Esophagus mucosa (tissue), 1 donor: Measurements from ENCODE around the gene DUSP16. TPM values are rescaled to one million over a fixed set of nuclear protein-coding genes. Genes with fewer than 3 reads are reported as not detected.
"Not testable (repeated sequence)": the region's sequence is repeated elsewhere in the genome, so short reads cannot be mapped to it uniquely, and the experiment has no call there.

Experiments
- ATAC-seq: fragments of 200-7000 bp; cut with Tn5 transposase; one replicate; pipeline ENCODE4 v1.9.1; 2020
- total RNA-seq: library from RNA; stranded (reverse); gene quantifications from one replicate; pipeline ENCODE4 v1.2.4, GENCODE V29; 2023
- donor health status: DM: yes; HTN: yes; CAD: no.

The DUSP16 gene
- total RNA-seq, 1 donor from 2014 or later = 22.3 TPM

- ATAC-seq = no peak
Observed at GRCh38 chr12:12491606-12492005, 71.1 kb downstream of the DUSP16 start.

DNA sequence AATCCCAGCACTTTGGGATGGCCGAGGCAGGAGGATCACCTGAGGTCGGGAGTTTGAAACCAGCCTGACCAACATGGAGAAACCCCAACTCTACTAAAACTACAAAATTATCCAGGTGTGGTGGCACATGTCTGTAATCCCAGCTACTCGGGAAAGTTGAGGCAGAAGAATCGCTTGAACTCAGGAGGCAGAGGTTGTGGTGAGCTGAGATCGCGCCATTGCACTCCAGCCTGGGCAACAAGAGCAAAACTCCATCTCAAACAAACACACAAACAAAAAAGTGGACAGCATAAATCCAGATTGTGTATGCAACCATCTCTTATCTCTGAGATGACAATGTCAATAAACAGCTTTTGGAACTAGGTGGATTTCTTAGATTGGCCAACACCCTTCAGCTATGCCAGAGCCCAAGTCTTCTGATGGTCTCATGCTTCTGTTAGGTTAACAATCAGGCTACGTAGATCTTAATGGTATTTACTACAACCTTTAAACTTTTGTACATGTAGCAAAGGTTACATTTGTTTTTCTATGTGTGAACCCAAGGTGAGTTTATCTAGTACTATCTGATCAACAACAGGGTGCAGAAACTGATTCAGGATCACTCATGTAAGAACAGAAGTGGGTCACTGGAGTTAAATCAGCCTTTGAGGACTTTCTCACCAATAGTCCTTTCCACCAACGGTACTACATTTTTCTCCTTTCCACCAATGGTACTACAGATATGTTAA lies 73.7 kb downstream of the DUSP16 start:
- no peak for ATAC-seq

GRCh38 chr12:12488296-12488695 lies 74.4 kb downstream of the DUSP16 start:
- ATAC-seq = peak; percentile 55

DNA sequence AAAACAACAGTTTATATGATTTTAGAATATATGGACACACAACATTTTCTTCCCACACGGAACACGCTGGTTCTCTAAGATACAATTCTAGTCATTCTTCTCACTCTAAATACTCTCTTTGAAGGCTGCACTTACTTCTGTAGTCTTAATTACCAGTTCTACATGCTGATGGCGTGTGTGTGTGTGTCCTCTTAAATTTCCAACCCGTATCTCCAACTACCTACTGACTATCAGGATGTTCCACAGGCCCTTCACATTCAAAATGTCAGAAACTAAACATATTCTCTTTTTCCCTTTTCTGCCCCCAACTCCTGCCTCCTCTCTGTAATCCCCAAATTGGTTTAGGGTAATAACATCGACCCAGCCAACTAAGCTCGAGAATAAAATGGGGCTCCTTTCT lies 75.2 kb downstream of the DUSP16 start:
- no peak for ATAC-seq

DNA sequence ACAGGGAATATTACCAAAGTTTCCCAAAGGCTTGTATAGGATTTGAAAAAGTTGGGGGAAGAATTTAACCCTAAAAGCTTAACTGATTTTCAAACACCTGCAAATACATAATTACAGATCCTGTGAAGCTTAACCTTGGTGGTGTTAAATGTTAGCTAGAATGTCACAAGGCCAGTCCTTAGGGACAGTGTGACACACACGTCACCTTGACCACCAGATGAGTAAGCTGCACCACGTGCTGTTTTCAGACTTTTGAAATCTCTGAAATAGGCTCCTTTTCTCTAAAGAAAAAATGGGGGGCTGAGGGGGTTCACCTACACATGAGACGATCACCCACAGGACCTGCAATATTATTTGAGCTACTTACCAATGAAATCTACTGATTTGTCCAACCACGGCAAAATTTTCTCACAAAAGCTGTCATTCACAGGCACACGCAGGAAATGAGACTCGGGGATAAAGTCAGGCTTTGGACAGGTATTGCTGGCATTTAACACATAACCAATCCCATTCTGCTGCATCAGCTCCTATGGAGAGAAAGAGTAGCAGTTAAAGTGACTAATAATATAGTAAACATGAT lies 75.9 kb downstream of the DUSP16 start:
- no peak for ATAC-seq

- no peak for ATAC-seq
Observed at GRCh38 chr12:12483438-12483837, 79.2 kb downstream of the DUSP16 start.

DNA sequence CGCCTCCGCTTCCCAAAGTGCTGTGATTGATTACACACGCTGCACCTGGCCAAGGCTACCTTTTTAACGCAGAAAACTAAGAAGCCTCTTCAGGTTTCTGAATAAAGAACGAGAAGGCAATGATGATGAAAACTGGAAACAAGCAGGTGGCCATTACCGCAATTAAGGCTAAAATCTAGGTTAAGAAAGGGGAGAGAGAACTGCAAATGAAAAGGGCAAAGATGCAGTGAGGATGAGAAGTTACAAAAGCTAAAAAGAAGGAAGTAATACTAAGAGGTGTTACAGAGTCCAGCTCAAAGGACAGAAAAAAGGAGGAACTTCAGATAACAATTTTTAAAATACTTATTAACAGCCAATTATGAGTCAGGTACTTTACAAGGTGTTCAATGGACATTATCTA lies 79.7 kb downstream of the DUSP16 start:
- no peak for ATAC-seq

DNA sequence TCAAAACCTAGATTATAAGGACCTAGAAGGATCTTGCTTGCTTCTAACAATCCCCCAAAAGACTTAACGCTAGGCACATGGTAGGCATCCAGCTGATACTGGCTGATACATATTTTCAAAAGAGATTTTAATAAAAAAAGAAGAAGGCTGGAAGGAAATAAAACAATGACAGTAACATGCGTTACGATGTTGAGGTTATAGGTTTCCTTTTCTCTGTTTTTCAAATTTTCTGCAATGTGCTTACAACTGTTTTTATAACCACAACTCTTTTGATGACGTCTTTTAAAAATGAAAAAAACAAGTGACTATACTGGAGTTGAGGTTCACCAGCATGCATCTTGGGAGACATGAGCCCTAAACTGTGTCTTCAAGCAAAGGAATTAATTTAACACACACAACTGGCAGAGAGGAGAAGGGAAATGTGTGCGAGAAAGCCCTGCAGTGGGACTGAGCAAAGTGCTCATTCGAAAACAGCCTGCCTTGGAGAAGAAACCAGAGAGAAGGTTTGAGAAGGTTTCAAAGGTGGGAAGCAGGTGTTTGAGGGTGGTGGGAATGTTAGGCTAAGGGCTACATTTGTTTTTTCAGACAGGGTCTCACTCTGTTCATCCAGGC lies 80.4 kb downstream of the DUSP16 start:
- no peak for ATAC-seq

DNA sequence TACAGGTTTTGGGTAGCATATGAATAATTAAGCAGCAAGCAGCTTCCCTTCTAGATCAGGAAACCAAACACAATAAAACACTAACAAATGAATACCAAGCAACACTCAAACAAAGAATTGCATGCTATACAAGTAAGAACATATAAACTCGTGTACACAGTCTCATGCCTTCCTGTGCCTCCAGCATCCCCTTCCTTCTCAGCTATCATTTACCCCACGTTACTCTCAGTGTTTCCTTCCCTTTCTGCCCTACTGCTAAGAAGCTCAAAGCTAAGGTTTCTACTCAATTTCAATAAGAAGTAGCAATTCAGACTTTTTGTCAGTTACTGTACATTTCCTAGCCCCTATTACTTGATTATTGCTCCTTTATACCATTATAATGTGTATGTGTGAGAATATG lies 81.0 kb downstream of the DUSP16 start:
- no peak for ATAC-seq

DNA sequence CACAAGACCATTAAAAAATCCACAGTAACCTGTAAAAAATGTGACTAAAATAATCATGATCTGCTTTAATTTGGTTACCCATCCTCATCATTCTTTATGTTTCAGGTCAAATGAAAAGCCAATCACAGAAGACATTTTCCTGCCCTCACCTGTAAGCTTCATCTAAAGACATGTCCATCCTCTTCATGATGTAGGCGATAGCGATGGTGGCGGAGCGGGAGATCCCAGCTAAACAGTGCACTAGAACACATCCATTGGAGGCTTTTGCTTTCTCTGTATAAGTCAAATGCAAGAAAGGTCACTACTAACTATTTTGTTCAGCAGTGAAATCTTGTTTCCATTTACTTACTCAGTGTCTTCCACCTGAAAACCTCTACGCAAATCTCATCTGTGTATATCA lies 82.6 kb downstream of the DUSP16 start:
- no peak for ATAC-seq

DNA sequence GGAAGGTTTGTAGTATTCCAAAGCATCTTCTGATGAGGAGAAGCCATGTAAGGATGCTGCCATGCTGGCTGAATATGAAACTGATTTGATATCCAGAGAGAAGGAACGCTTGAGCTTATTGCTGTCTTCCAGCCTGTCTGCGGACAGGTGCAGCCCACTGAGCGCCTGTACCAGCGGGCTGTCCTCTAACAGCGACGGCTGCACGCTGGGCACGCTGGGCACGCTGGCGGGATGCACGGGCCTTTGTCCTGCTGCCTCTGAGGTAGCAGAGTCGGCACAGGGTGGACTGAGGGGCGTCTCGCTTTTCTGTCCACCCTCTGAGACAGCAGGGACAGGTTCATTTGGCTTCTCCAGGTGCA lies 85.2 kb downstream of the DUSP16 start:
- no peak for ATAC-seq

- ATAC-seq = peak; percentile 8
Observed at GRCh38 chr12:12476857-12477531, 85.7 kb downstream of the DUSP16 start.

- ATAC-seq = peak; percentile 40
Observed at GRCh38 chr12:12474931-12475795, 87.5 kb downstream of the DUSP16 start.

GRCh38 chr12:12474471-12474928 lies 88.2 kb downstream of the DUSP16 start:
- no peak for ATAC-seq

GRCh38 chr12:12473223-12473622 lies 89.4 kb downstream of the DUSP16 start:
- ATAC-seq = no peak

DNA sequence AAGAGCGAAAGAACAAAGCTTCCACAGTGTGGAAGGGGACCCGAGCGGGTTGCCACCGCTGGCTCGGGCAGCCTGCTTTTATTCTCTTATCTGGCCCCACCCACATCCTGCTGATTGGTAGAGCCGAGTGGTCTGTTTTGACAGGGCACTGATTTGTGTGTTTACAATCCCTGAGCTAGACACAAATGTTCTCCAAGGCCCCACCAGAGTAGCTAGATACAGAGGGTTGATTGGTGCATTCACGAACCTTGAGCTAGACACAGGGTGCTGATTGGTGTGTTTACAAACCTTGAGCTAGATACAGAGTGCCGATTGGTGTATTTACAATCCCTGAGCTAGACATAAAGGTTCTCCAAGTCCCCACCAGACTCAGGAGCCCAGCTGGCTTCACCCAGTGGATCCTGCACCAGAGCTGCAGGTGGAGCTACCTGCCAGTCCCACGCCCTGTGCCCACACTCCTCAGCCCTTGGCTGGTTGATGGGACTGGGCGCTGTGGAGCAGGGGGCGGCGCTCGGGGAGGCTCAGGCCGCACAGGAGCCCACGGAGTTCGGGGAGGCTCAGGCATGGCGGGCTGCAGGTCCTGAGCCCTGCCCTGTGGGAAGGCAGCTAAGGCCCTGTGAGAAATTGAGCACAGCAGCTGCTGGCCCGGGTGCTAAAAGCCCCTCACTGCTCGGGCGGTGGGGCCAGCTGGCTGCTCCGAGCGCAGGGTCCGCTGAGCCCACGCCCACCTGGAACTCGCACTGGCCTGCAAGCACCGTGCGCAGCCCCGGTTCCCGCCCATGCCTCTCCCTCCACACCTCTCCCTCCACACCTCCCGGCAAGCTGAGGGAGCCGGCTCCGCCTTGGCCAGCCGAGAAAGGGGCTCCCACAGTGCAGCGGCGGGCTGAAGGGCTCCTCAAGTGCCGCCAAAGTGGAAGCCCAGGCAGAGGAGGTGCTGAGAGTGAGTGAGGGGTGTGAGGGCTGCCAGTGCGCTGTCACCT lies 90.4 kb downstream of the DUSP16 start:
- not testable (repeated sequence) for ATAC-seq

DNA sequence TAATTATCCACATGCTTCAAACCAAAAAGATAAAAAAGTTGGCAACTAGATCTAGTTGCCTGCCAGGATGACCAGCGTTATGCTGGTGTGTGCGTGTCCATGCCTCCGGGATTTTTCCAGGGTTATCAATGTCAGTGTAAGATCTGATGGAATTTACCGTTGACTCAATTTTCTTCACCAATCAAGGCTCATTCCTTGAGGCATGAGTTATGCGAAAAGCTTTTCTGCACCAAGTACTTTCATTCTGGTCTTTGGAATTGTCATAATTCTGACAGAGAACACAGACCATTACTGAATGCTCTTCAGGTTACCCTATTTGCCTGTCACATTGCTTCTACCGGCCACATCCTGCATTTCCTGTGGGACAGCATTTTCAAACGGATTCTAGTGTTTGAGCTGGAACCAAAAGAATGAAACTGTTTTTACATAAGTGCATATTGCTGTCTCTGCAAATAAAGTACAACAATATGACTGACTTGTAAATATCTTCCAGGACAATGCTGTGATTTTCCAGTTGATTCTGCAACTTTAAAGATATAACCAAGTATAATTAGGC lies 91.8 kb downstream of the DUSP16 start:
- no peak for ATAC-seq

DNA sequence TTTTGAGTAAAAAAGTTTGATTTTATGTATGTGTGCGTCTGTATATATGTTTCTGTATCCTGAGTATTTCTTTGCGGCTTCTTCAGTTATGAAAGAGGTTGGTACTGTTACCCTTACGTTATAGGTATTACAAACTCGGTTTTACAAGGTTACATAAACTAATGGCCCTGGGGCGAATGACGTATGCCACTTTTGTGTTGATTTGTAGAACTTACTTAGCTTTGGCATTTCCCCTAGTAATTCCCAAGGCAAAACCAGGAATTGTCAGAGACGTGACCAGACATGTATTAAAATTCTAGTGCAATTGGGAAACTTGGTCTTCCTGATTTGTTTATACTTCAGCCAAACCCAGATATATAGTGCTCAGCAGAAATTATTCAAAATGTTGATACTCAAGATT lies 93.3 kb downstream of the DUSP16 start:
- ATAC-seq = peak; percentile 75

- ATAC-seq = no peak
Observed at GRCh38 chr12:12468575-12468974, 94.1 kb downstream of the DUSP16 start.

GRCh38 chr12:12467688-12468261 lies 94.9 kb downstream of the DUSP16 start:
- ATAC-seq = no peak

GRCh38 chr12:12467264-12467663 lies 95.4 kb downstream of the DUSP16 start:
- ATAC-seq = no peak
